KOPT-K1 (cell line): ENCODE data around the gene CARS2.
"Not testable (repeated sequence)": the region's sequence is repeated elsewhere in the genome, so short reads cannot be mapped to it uniquely, and the experiment has no call there.

Source experiments
- H3K27ac ChIP-seq: fragments of 200-600 bp; sonication (generic); 2 replicates; pipeline ENCODE4 v1.5.1; 2016; ENCODE audit warnings: antibody characterized with exemption, mild to moderate bottlenecking, low read depth, low read length; ENCODE audit not compliant: poor library complexity, severe bottlenecking
- H3K36me3 ChIP-seq: fragments of 200-600 bp; sonication (generic); 2 replicates; pipeline ENCODE4 v1.5.1; 2017; ENCODE audit warnings: antibody characterized with exemption, mild to moderate bottlenecking, low read length, moderate library complexity; ENCODE audit not compliant: insufficient read depth
- H3K9me3 ChIP-seq: fragments of 200-600 bp; sonication (generic); 2 replicates; pipeline ENCODE4 v1.5.1; 2017; ENCODE audit warnings: antibody characterized with exemption, low read length, mild to moderate bottlenecking; ENCODE audit not compliant: insufficient read depth, poor library complexity, severe bottlenecking

CARS2 gene

DNA sequence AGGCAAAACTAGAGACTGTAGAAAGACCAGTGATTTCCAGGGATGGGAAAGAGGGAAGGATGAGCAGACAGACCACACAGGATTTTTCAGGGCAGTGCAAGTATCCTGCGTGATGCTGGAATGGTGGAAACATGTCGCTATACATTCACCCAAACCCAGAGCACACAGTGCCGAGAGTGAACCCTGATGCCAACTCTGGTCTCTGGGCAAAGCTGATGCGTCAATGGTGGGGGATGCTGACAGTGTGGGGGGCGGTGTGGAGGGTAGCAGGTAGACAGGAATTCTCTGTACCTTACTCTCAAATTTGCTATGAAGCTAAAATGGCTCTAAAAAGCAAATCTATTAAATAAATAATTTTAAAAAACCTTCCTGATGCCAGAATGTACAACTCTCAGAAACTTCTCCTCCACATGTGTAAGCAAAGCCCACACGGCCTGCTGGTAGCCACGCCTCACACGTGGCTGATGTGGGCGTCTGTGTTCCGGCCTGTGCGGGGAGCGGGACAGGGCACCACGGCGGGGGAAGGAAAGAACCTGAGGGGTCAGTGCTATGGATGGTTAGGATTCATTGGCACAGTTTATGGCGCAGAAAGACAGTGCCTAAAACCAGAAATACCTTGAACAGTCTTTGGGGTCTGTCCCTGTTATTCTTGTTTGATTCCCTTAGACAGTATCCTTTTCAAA is 23.9 kb downstream of the CARS2 start:
- Histone ChIP-seq H3K36me3 (peaks cover 95% of the 10 kb centered on the region), H3K27ac (no peak overlapping the region), H3K9me3 (peaks cover under 1% of the 10 kb centered on the region)

DNA sequence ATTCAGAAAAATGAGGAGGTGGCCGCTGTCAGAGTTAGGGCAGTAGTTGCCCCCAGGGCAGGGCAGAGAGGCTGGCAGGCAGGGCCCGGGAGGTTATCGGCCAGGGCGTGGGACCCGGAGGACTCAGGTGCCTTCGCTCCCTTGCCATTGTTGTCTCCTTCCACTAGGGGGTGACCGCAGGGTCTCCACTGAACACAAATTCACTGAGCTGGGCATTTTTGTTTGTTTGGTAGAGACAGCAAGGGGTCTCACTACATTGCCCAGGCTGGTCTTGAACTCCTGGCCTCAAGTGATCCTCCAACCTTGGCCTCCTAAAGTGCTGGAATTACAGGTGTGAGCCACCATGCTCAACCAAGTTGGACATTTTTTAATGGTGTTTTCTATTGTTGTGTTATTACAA is 25.1 kb downstream of the CARS2 start:
- Histone ChIP-seq H3K36me3 (peaks cover 95% of the 10 kb centered on the region), H3K9me3 (peaks cover 12% of the 10 kb centered on the region), H3K27ac (no peak overlapping the region)

DNA sequence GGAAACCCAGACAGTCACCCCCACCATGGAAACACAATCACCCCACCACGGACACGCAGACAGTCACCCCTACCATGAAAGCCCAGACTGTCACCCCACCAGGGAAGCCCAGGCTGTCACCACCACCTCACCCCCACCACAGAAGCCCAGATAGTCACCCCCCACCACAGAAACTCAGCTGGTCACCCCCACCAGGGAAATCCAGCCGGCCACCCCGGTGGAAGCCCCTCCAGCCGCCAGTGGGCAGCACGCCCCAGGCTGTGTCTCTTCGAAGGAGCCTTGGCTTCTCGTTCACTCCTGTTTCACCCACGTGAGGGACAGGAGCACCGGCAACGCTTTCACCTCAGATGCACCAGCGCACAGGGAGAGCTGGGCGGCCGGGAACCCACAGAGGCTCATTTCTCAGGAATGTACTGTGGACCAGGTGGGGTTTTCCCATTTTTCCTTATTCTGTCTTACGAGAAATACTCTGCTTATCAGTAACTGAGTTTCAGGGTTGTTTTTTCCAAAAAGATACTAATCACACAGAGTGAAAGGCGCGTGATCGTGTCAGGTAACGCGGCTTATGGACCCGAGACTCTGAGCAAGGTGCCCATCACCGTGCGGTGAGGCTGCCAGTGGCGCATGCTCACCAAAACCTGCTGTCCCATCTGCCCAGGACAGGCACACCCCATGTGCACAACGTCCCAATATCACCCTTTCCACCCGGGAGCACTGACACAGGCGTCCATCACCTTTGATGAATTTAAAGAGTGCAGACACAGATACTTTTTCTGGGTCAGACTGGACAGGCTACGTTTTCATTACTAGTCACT is 28.0 kb downstream of the CARS2 start:
- peaks cover 12% of the 10 kb centered on the region for H3K9me3 ChIP-seq
- no peak overlapping the region for H3K27ac ChIP-seq
- peaks cover 73% of the 10 kb centered on the region for H3K36me3 ChIP-seq

DNA sequence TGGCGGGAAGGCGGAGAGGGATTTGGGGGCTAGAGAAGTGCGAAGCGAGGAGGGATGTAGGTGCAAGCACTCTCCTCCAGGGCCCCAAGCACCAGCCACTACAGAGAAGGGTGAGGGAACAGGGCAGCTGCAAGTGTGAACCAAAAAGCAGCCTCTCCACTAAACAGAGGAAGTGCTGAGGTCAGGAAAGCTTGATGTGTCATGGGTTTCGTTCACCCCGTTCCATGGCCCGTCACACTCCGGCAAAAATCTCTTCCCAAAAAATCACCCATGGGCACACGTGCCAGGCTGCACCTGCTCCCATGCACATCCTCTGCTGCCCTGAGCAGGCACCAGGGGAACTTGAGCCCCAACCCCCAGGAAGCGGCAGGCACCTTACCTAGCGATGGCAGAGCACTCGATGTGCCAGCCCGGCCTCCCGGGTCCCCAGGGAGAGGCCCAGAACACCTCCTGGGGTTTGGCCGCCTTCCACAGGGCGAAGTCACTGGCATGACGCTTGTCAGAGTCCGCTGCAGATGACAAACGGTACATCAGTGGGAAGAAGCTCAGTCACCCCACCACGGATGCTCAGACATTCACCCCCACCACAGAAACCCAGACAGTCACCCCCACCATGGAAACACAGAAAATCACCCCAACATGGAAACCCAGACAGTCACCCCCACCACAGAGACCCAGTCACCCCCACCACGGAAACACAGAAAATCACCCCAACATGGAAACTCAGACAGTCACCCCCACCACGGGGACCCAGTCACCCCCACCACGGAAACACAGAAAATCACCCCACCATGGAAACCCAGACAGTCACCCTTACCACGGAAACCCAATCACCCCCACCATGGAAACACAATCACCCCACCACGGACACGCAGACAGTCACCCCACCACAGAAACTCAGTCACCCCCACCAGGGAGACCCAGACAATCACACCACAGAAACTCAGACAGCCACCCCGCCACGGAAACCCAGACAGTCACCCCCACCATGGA is 29.0 kb downstream of the CARS2 start:
- H3K9me3 ChIP-seq: peaks cover 12% of the 10 kb centered on the region
- peaks cover 62% of the 10 kb centered on the region for H3K36me3 ChIP-seq
- no peak overlapping the region for H3K27ac ChIP-seq

- peaks cover 55% of the 10 kb centered on the region for H3K36me3 ChIP-seq
Measured at GRCh38 chr13:110669814-110670213, 36.1 kb downstream of the CARS2 start.

GRCh38 chr13:110669036-110669435 is 36.9 kb downstream of the CARS2 start:
- H3K9me3 ChIP-seq: no peaks in the 10 kb centered on the region
- H3K27ac ChIP-seq: no peak overlapping the region
- H3K36me3 ChIP-seq: peaks cover 63% of the 10 kb centered on the region

More at GRCh38 chr13:110669814-110670213, 36.1 kb downstream of the CARS2 start:
- H3K27ac ChIP-seq, H3K9me3 ChIP-seq: not testable (repeated sequence)

GRCh38 chr13:110666255-110666533 is 39.7 kb downstream of the CARS2 start:
- no peak overlapping the region for H3K27ac ChIP-seq
- H3K36me3 ChIP-seq: peaks cover 91% of the 10 kb centered on the region
- H3K9me3 ChIP-seq: peaks cover 11% of the 10 kb centered on the region

DNA sequence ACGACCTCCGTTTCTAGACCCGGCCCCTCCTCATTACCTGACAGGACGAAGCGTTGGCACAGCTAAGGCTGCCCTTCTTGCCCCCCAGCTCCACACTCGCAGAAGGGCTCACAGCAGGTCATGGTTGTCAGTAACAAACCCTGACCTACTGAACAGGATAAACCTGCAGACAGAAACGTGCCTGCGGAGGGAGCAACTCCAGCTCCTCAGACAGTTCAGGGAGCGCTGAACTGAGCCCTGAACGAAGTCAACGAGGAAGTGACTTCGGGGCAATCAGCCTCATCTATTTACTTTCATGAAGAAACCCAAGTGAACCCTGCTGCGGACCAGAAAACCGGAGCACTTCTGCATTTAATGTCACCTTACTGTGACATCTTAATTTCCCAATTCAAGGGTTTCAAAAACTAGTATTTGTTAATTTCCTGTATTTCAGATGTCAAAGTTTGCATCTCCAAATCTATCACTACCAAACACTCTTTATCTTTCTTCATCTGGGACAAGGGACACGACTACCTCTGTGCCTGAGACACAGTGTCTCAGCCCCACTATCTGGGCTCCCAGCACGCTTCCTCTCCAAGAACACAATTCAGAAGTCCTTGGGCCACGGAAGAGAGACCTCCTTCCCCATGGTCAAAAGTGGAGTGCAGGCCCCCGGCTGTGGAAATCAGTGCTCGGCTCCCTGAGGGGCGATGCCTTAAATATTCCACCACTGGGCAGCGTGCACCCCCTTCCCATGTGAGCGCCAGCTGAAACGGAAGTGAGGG is 40.2 kb downstream of the CARS2 start:
- Histone ChIP-seq H3K36me3 (peaks cover 96% of the 10 kb centered on the region), H3K27ac (no peak overlapping the region), H3K9me3 (peaks cover 15% of the 10 kb centered on the region)

DNA sequence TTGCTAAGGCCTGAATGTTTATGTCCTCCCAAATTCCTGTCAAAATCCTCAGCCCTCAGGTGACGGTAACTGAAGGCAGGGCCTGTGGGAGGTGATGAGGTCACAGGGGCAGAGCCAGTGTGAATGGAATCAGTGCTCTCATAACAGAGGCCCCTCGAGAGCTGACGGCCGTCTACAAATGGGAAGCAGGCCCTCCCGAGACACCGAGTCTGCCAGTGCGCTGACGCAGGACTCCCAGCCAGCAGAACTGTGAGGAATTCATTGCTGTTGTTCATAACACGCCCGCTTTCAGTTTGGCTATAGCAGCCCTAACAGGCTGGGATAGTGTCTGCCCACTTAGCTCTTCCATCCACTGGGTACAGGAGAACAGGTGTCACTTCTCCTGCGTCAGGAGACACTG is 41.2 kb downstream of the CARS2 start:
- H3K9me3 ChIP-seq: peaks cover 15% of the 10 kb centered on the region
- H3K36me3 ChIP-seq: peaks cover 98% of the 10 kb centered on the region
- no peak overlapping the region for H3K27ac ChIP-seq

DNA sequence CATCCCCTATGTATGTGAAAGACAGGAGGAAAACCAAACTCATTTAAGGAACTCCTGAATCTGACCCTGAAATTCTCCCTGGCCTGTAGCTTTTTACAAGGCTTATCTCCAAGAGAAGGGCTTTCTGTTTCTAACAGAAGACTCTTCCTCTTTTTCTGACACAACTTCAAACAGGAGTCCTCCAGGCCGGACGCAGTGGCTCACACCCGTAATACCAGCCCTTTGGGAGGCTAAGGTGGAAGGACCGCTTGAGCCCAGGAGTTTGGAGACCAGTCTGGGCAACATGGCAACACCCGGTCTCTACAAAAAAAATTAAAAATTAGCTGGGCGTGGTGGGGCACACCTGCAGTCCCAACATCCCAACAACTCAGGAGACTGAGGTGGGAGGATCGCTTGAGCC is 41.9 kb downstream of the CARS2 start:
- Histone ChIP-seq H3K9me3 (peaks cover 15% of the 10 kb centered on the region), H3K36me3 (peaks cover 93% of the 10 kb centered on the region), H3K27ac (no peak overlapping the region)

DNA sequence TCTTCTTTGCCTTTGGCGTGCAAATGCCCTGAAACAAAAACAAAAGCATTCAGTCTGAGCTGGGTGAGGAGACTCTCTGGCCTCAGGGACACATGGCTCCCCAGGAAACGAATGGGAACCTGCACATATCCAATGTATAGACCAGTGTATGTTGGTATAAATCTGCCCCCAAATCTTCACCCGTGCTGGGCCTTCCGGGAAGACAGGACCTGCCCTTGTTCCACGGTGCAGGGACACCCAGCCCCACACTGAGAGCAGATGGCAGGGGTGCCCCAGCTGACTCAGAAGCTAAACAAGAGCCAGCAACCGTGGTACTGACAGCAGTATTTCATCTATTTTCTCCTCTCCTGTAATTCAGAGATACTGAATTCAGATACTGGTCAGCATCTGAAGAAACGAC is 42.4 kb downstream of the CARS2 start:
- Histone ChIP-seq H3K9me3 (peaks cover 15% of the 10 kb centered on the region), H3K36me3 (peaks cover 88% of the 10 kb centered on the region), H3K27ac (no peak overlapping the region)

GRCh38 chr13:110662777-110663443 is 43.0 kb downstream of the CARS2 start:
- Histone ChIP-seq H3K9me3 (peaks cover 15% of the 10 kb centered on the region), H3K36me3 (peaks cover 85% of the 10 kb centered on the region), H3K27ac (no peak overlapping the region)

DNA sequence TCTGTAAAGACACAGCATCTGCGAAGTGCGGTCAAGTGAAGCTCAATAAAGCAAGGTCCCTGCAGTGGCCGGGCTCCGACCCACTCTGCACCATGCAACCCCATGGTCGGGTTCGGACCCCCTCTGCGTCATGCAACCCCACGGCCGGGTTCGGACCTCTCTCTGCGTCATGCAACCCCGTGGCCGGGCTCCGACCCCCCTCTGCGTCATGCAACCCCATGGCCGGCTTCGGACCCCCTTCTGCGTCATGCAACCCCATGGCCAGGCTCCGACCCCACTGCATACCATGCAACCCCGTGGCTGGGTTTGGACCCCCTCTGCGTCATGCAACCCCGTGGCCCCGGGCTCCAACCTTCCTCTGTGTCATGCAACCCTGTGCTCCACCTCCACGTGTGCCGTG is 43.8 kb downstream of the CARS2 start:
- H3K36me3 ChIP-seq: peaks cover 85% of the 10 kb centered on the region

DNA sequence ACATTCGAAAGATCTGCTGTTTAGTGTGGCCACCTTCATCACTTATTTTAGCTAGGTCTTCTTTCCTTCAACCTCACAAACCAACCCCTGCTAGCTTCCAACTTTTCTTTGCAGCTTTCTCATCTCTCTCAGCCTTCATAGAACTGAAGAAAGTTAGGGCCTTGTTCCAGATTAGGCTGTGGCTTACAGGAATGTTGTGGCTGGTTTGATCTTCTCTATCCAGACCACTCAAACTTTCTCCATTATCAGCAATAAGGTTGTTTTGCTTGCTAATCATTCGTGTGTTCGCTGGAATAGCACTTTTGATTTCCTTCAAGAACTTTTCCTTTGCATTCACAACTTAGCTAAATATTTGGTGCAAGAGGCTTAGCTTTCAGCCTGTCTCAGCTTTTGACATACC is 44.7 kb downstream of the CARS2 start:
- peaks cover 78% of the 10 kb centered on the region for H3K36me3 ChIP-seq
- H3K9me3 ChIP-seq: peaks cover 15% of the 10 kb centered on the region

More for the DNA sequence above, 43.8 kb downstream of the CARS2 start:
- no peak overlapping the region for H3K27ac ChIP-seq
- H3K9me3 ChIP-seq: peaks cover 15% of the 10 kb centered on the region

More for the DNA sequence above, 44.7 kb downstream of the CARS2 start:
- no peak overlapping the region for H3K27ac ChIP-seq
